ENCODE data around the gene KIAA0232.

Gene KIAA0232

DNA sequence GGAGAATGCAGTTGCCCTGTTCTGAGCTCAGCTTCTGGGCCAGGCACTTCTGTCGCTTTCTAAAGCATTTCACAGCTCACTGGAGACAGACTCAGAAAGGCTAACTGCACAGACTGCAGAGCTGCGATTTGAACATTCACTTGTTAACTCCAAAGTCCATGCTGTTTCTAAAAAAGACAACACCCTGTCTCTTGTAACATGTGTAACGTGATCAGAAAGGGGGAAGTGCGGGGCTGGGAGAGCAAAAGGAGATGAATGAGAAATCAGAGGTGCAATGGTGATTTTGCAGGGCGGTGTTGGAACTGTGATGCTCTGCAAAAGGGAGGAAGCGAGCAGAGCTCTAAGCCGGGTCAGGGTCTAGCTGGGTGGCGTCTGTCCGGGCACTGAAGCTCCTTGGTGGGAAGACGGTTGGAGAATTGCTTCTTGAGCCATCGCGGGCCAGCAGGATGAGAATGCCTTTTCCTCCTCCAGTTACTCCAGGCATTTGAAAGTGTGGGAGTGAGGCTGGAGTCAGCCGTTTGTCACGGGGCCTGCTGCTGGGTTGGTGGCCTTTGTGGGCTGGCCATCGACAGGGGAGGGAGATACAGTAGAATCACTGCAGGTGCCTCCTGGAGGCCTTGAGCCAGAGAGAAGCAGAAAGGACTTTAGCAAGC is 147.4 kb downstream of the KIAA0232 start:
- no peaks in the 10 kb centered on the region for H3K9me3 ChIP-seq
- TF ChIP-seq, protein P1, sequence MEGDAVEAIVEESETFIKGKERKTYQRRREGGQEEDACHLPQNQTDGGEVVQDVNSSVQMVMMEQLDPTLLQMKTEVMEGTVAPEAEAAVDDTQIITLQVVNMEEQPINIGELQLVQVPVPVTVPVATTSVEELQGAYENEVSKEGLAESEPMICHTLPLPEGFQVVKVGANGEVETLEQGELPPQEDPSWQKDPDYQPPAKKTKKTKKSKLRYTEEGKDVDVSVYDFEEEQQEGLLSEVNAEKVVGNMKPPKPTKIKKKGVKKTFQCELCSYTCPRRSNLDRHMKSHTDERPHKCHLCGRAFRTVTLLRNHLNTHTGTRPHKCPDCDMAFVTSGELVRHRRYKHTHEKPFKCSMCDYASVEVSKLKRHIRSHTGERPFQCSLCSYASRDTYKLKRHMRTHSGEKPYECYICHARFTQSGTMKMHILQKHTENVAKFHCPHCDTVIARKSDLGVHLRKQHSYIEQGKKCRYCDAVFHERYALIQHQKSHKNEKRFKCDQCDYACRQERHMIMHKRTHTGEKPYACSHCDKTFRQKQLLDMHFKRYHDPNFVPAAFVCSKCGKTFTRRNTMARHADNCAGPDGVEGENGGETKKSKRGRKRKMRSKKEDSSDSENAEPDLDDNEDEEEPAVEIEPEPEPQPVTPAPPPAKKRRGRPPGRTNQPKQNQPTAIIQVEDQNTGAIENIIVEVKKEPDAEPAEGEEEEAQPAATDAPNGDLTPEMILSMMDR (IDR thresholded peaks at IDR 0.05; ENCODE audit: low read depth, low read length) = no peak
- no peaks in the 10 kb centered on the region for H3K27me3 ChIP-seq
- H3K36me3 ChIP-seq = no peaks in the 10 kb centered on the region
- no peaks in the 10 kb centered on the region for H3K4me1 ChIP-seq
- no peak for DNase-seq
- no peak overlapping the region for H3K4me3 ChIP-seq (ENCODE audit: low read depth, low read length)

DNA sequence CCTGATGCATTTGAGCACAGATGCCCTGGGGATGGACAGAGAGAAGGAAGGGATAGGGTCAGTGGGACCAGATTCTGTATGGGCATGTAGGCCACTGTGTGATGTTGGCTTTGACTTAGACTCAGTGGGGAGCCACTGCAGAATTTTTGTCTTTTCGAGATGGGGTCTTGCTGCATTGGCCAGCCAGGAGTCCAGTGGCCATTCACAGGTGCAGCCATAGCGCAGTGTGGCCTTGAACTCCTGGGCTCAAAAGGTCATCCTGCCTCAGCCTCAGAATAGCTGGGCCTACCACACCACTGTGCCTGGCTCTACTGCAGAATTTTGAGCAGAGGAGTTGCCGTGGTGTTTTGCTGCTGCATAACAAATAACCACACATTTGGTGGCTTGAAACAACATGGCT is 149.9 kb downstream of the KIAA0232 start:
- TF ChIP-seq, protein P1 (IDR thresholded peaks at IDR 0.05; ENCODE audit: low read depth, low read length) = no peak
- no peaks in the 10 kb centered on the region for H3K4me1 ChIP-seq
- no peaks in the 10 kb centered on the region for H3K9me3 ChIP-seq
- H3K36me3 ChIP-seq = no peaks in the 10 kb centered on the region
- no peak for DNase-seq
- H3K4me3 ChIP-seq (ENCODE audit: low read depth, low read length) = no peak overlapping the region
- no peaks in the 10 kb centered on the region for H3K27me3 ChIP-seq

DNA sequence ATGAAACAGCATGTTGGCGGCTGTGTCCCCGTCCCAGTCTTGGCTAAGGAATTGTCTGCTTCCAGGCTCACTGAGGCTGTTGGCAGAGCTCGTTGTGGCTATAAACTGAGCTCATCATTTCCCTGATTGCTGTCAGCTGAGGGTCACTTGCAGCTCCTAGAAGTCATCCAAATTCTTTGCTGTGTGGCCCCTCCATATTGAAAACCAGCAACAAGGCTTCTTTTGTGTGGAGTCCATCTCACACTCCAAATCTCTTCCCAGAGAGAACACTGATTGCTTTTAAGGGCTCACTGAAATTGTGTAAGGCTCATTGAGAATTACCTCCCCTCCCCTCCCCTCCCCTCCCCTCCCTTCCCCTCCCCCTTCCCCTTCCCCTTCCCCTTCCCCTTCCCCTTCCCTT is 150.4 kb downstream of the KIAA0232 start:
- no peaks in the 10 kb centered on the region for H3K36me3 ChIP-seq
- TF ChIP-seq, protein P1 (IDR thresholded peaks at IDR 0.05; ENCODE audit: low read depth, low read length) = no peak
- H3K4me1 ChIP-seq = no peaks in the 10 kb centered on the region
- no peaks in the 10 kb centered on the region for H3K9me3 ChIP-seq
- no peak overlapping the region for H3K4me3 ChIP-seq (ENCODE audit: low read depth, low read length)
- no peak for DNase-seq
- no peaks in the 10 kb centered on the region for H3K27me3 ChIP-seq
